ENCODE measurements around the gene ELN. TPM values are rescaled to one million over a fixed set of nuclear protein-coding genes. Genes with fewer than 3 reads are reported as not detected.
"Not testable (repeated sequence)": the region's sequence is repeated elsewhere in the genome, so short reads cannot be mapped to it uniquely, and the experiment has no call there.

The ELN gene
- total and polyA plus RNA-seq, 5 donors from 2014 or later = 0.35 TPM; not detected in 4

DNA sequence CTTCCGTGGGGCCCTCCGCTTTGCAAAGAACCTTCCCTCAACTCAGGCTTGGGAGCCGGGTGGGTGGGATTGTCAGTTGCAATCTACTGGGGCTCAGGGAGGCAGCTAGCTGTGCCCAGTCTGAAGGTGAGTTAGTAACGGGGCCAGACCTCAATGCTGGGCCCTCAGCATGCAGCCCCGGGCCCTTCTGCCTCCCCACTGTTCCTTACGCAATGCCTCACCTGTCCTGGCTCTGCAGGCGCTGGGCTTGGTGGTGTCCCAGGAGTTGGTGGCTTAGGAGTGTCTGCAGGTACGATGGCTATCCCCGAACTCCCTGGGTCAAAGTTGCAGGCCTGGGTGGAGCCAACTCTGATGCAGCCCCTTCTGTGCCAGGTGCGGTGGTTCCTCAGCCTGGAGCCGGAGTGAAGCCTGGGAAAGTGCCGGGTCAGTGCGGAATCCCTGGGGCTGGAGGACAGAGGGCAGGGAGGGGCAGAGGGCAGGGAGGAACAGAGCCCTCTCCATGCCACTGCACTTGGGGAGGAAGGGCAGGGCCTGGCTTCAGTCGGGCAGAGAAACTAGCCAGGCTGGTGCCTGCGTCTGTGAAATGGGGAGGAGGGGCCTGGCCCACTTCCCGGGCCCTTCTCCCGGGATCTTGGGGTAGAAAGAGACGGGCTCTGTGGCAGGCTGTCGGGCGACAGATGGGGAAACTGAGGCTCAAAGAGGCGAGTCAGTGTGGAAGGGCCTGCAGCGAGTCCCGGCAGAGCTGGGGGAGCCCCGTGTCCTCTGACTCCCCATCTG is 15.0 kb downstream of the ELN start:
- Histone ChIP-seq H3K36me3 (ENCODE audit: control insufficient read depth, insufficient read depth, low read length) (no peaks in the 10 kb centered on the region), H3K27ac (ENCODE audit: insufficient read depth, low read length, poor library complexity, severe bottlenecking) (no peak overlapping the region), H3K9me3 (ENCODE audit: control insufficient read depth in 2 of 2, low read length in 2 of 2) (no peaks in the 10 kb centered on the region), H3K27me3 (ENCODE audit: control insufficient read depth, insufficient read depth, low read length) (no peaks in the 10 kb centered on the region), H3K4me1 (ENCODE audit: control insufficient read depth, insufficient read depth, low read length, poor library complexity, severe bottlenecking) (no peaks in the 10 kb centered on the region), H3K4me3 (ENCODE audit: low read depth, low read length) (no peak overlapping the region)
- no peaks in the 10 kb centered on the region for H3K9me3 Mint-ChIP-seq
- H3K4me3 Mint-ChIP-seq = no peak overlapping the region
- H3K27me3 Mint-ChIP-seq = peaks cover 6% of the 10 kb centered on the region
- no peaks in the 10 kb centered on the region for H3K36me3 Mint-ChIP-seq
- H3K27ac Mint-ChIP-seq = no peak overlapping the region
- ATAC-seq (ENCODE audit: low read depth in 2 of 2) (no peak), DNase-seq (no peak)
- no peaks in the 10 kb centered on the region for H3K4me1 Mint-ChIP-seq

DNA sequence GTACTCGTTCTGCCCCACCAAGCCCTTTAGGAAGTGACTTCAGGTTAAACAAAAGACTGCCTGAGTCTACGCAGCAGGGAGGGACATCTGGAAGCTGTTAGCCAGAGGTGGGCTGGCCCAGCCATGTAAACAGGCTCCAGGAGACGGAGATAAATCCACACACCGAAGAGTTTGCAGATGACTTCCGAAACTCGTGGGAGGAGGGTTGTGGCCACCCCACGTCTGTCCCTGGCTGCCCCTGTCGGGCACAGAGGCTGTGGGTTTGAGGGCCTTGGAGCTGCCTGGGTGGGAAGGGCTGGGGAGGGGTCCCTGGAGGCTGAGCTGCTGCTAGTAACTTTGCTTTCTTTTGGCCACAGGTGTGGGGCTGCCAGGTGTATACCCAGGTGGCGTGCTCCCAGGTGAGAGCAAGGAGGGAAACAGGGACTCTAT is 15.6 kb downstream of the ELN start:
- H3K4me1 Mint-ChIP-seq = no peaks in the 10 kb centered on the region
- H3K36me3 Mint-ChIP-seq = no peaks in the 10 kb centered on the region
- Histone ChIP-seq H3K4me1 (ENCODE audit: control insufficient read depth, insufficient read depth, low read length, poor library complexity, severe bottlenecking) (no peaks in the 10 kb centered on the region), H3K36me3 (ENCODE audit: control insufficient read depth, insufficient read depth, low read length) (no peaks in the 10 kb centered on the region), H3K27me3 (ENCODE audit: control insufficient read depth, insufficient read depth, low read length) (no peaks in the 10 kb centered on the region), H3K27ac (ENCODE audit: insufficient read depth, low read length, poor library complexity, severe bottlenecking) (no peak overlapping the region), H3K4me3 (ENCODE audit: low read depth, low read length) (no peak overlapping the region), H3K9me3 (ENCODE audit: control insufficient read depth in 2 of 2, low read length in 2 of 2) (no peaks in the 10 kb centered on the region)
- peaks cover 6% of the 10 kb centered on the region for H3K27me3 Mint-ChIP-seq
- H3K4me3 Mint-ChIP-seq = no peak overlapping the region
- no peak overlapping the region for H3K27ac Mint-ChIP-seq
- no peaks in the 10 kb centered on the region for H3K9me3 Mint-ChIP-seq
- ATAC-seq (ENCODE audit: low read depth in 2 of 2) (no peak), DNase-seq (no peak)

DNA sequence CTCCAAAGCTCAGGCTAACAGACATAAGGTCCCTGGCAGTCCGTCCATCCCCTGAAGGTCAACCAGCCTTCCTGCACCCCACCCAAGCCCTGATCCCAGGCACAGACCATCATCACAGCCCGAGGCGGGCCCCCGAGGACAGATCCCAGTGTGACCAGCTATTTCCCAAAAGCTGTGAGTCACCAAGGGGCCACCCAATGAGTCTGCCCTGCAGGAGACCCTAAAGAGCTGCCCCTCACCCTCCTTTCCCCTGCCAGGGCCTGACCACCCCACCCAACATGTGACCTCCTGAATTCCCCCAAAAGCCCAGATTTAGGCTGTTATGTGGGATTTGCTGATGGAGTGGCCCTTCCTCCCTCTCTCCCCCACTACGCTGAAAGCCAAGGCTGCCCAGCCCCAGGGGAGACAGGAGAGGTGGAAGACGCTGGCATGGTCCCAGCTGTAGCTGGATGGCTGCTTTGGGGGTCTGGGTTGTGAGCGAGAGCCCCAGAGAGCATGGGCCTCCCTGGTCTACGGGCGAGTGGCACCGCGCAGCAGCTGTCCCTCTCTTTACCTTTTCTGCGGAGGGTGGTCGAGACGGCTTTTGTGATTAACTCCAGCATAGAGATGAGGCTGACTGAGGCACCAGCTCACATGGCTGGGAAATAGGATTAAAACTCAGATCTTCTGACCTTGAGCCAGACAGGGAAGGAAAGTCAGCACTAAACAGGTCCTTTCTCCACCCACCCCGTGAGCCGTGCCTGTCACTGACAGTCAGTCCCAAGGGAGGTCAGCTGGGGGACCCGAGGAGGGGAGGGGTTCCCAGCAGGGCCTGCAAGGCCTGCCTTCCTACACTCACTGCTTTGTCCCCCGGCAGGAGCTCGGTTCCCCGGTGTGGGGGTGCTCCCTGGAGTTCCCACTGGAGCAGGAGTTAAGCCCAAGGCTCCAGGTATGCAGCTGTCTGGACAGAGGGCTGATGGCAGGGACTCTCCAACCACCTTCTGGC is 16.7 kb downstream of the ELN start:
- Mint-ChIP-seq H3K4me1 (no peaks in the 10 kb centered on the region), H3K9me3 (no peaks in the 10 kb centered on the region), H3K4me3 (no peak overlapping the region), H3K36me3 (no peaks in the 10 kb centered on the region), H3K27me3 (peaks cover 6% of the 10 kb centered on the region), H3K27ac (no peak overlapping the region)
- Histone ChIP-seq H3K9me3 (ENCODE audit: control insufficient read depth in 2 of 2, low read length in 2 of 2) (no peaks in the 10 kb centered on the region), H3K4me3 (ENCODE audit: low read depth, low read length) (no peak overlapping the region), H3K4me1 (ENCODE audit: control insufficient read depth, insufficient read depth, low read length, poor library complexity, severe bottlenecking) (no peaks in the 10 kb centered on the region), H3K27ac (ENCODE audit: insufficient read depth, low read length, poor library complexity, severe bottlenecking) (no peak overlapping the region), H3K27me3 (ENCODE audit: control insufficient read depth, insufficient read depth, low read length) (no peaks in the 10 kb centered on the region), H3K36me3 (ENCODE audit: control insufficient read depth, insufficient read depth, low read length) (no peaks in the 10 kb centered on the region)
- no peak for ATAC-seq (ENCODE audit: low read depth in 2 of 2)
- DNase-seq = no peak

DNA sequence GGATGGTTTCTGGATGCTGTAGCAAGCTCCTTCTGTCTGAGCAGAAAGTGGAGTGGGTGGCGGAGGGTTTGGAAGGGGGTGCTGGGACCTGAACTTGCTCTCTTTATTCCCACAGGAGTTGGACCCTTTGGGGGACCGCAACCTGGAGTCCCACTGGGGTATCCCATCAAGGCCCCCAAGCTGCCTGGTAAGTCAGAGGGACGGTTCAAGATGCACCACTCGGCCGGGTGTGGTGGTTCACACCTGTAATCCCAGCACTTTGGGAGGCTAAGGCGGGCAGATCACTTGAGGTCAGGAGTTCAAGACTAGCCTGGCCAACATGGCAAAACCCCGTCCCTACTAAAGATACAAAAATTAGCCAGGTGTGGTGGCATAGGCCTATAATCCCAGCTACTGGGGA is 18.6 kb downstream of the ELN start:
- not testable (repeated sequence) for DNase-seq; H3K27ac ChIP-seq (ENCODE audit: insufficient read depth, low read length, poor library complexity, severe bottlenecking); H3K27me3 Mint-ChIP-seq; H3K9me3 Mint-ChIP-seq; H3K27me3 ChIP-seq (ENCODE audit: control insufficient read depth, insufficient read depth, low read length); H3K27ac Mint-ChIP-seq; H3K4me1 Mint-ChIP-seq; H3K4me1 ChIP-seq (ENCODE audit: control insufficient read depth, insufficient read depth, low read length, poor library complexity, severe bottlenecking); H3K9me3 ChIP-seq (ENCODE audit: control insufficient read depth in 2 of 2, low read length in 2 of 2); H3K36me3 Mint-ChIP-seq; H3K36me3 ChIP-seq (ENCODE audit: control insufficient read depth, insufficient read depth, low read length); H3K4me3 ChIP-seq (ENCODE audit: low read depth, low read length); H3K4me3 Mint-ChIP-seq; ATAC-seq (ENCODE audit: low read depth in 2 of 2)

DNA sequence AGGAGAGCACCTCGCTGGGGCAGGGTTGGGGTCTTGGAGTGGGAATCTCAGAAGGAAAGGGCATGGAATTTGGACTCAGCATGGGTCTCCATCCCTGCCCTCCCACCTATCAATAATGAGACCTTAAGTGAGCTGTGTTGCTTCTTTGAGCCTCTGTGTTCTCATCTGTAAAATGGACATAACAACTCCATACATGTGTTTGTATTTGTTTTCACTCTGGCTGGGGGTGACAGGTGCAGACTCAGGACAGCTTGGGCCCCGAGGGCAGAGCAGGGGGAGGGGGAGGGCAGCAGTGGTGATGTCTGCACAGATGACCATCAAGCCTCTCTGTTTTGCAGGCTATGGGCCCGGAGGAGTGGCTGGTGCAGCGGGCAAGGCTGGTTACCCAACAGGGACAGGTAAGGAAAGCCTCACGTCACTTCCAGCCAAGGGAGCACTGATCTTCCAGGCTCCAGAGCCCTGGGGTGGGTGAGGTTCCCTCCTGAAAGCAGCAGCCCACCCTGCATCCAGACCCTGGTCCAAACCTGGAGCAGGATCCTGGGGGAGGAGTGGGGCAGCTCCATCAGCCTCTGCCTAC is 19.9 kb downstream of the ELN start:
- H3K4me1 ChIP-seq (ENCODE audit: control insufficient read depth, insufficient read depth, low read length, poor library complexity, severe bottlenecking) = no peaks in the 10 kb centered on the region
- Mint-ChIP-seq H3K4me3 (no peak overlapping the region), H3K9me3 (peaks cover 0 to 1% (median 0%) of the 10 kb centered on the region in 7 donors), H3K27ac (no peak overlapping the region), H3K36me3 (no peaks in the 10 kb centered on the region), H3K27me3 (peaks cover 6% of the 10 kb centered on the region), H3K4me1 (peaks cover 0 to 2% (median 0%) of the 10 kb centered on the region in 4 donors)
- DNase-seq (no peak), ATAC-seq (ENCODE audit: low read depth in 2 of 2) (no peak)
- H3K27me3 ChIP-seq (ENCODE audit: control insufficient read depth, insufficient read depth, low read length) = no peaks in the 10 kb centered on the region
- H3K36me3 ChIP-seq (ENCODE audit: control insufficient read depth, insufficient read depth, low read length) = no peaks in the 10 kb centered on the region
- H3K27ac ChIP-seq (ENCODE audit: insufficient read depth, low read length, poor library complexity, severe bottlenecking) = no peak overlapping the region
- no peak overlapping the region for H3K4me3 ChIP-seq (ENCODE audit: low read depth, low read length)
- no peaks in the 10 kb centered on the region for H3K9me3 ChIP-seq (ENCODE audit: control insufficient read depth in 2 of 2, low read length in 2 of 2)

DNA sequence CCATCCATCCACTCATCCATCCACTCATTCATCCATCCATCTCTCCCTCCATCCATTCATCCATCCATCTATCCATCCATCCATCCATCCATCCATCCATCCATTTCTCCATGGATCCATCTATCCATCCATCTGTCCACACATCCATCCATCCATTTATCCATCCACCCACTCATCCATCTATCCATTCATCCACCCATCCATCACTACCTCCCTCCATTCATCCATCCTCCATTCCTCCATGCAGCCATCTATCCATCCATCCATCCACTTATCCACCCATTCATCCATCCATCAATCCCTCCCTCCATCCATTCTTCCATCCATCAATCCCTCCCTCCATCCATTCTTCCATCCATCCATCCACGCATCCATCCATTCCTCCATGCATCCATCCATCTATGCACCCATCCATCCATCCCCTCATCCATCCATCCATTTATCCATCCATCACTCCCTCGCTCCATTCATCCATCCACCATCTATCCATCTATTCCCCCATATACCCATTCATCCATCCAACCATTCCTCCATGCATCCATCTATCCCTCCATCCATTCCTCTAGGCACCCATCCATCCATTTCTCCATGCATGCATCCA is 21.1 kb downstream of the ELN start:
- H3K4me1 Mint-ChIP-seq = peaks cover 0 to 2% (median 0%) of the 10 kb centered on the region in 4 donors
- H3K4me3 Mint-ChIP-seq = no peak overlapping the region
- no peaks in the 10 kb centered on the region for H3K9me3 ChIP-seq (ENCODE audit: control insufficient read depth in 2 of 2, low read length in 2 of 2)
- DNase-seq = no peak
- H3K36me3 Mint-ChIP-seq = no peaks in the 10 kb centered on the region
- H3K36me3 ChIP-seq (ENCODE audit: control insufficient read depth, insufficient read depth, low read length) = no peaks in the 10 kb centered on the region
- H3K4me1 ChIP-seq (ENCODE audit: control insufficient read depth, insufficient read depth, low read length, poor library complexity, severe bottlenecking) = no peaks in the 10 kb centered on the region
- no peak overlapping the region for H3K27ac Mint-ChIP-seq
- no peak for ATAC-seq (ENCODE audit: low read depth in 2 of 2)
- no peaks in the 10 kb centered on the region for H3K27me3 ChIP-seq (ENCODE audit: control insufficient read depth, insufficient read depth, low read length)
- no peak overlapping the region for H3K4me3 ChIP-seq (ENCODE audit: low read depth, low read length)
- H3K27me3 Mint-ChIP-seq = peaks cover 5% of the 10 kb centered on the region
- H3K27ac ChIP-seq (ENCODE audit: insufficient read depth, low read length, poor library complexity, severe bottlenecking) = no peak overlapping the region
- peaks cover 0 to 1% (median 0%) of the 10 kb centered on the region in 7 donors for H3K9me3 Mint-ChIP-seq

DNA sequence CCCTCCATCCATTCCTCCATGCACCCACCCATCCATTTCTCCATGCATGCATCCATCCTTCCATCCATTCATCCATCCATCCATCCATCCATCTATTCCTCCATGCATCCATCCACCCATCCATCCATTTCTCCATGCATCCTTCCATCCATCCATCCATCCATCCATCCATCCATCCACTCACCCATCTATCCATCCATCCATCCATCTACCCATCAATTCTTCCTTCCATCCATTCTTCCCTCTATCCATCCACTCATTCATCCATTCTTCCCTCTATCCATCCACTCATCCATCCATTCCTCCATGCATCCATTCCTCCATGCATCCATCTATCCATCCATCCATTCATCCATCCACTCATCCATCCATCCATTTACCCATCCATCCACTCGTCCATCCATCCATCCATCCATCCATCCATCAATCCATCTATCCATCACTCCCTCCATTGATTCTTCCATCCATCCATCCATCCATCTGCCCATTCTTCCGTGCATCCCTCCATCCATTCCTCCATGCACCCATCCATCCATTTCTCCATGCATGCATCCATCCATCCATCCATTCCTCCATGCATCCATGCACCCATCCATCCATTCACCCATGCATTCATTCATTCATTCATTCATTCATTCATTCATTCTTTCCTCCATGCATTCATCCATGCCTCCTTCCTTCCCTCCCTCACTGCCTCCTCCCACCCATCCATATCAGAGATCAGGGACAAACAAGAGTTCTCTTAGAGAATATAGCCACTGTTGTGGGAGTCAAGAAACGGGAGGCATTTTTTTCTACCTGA is 22.2 kb downstream of the ELN start:
- no peaks in the 10 kb centered on the region for H3K36me3 Mint-ChIP-seq
- DNase-seq (no peak), ATAC-seq (ENCODE audit: low read depth in 2 of 2) (no peak)
- Histone ChIP-seq H3K27ac (ENCODE audit: insufficient read depth, low read length, poor library complexity, severe bottlenecking) (no peak overlapping the region), H3K4me3 (ENCODE audit: low read depth, low read length) (no peak overlapping the region), H3K9me3 (ENCODE audit: control insufficient read depth in 2 of 2, low read length in 2 of 2) (no peaks in the 10 kb centered on the region), H3K4me1 (ENCODE audit: control insufficient read depth, insufficient read depth, low read length, poor library complexity, severe bottlenecking) (no peaks in the 10 kb centered on the region), H3K27me3 (ENCODE audit: control insufficient read depth, insufficient read depth, low read length) (no peaks in the 10 kb centered on the region), H3K36me3 (ENCODE audit: control insufficient read depth, insufficient read depth, low read length) (no peaks in the 10 kb centered on the region)
- H3K4me3 Mint-ChIP-seq = no peak overlapping the region
- H3K4me1 Mint-ChIP-seq = peaks cover 0 to 2% (median 0%) of the 10 kb centered on the region in 4 donors
- no peak overlapping the region for H3K27ac Mint-ChIP-seq
- H3K27me3 Mint-ChIP-seq = peaks cover 10% of the 10 kb centered on the region
- peaks cover 0 to 1% (median 0%) of the 10 kb centered on the region in 7 donors for H3K9me3 Mint-ChIP-seq

Measured in CD4-positive, CD25-positive, alpha-beta regulatory T cell (primary cell).